ENCODE data around the gene CADM4. TPM values are rescaled to one million over a fixed set of nuclear protein-coding genes. Genes with fewer than 3 reads are reported as not detected.

CADM4 gene
- total and polyA plus RNA-seq, 10 of the 15 experiments (the other 5 are each of a cell fraction or from before 2014, with no cell fraction given) = 0.04 to 0.12 (median 0.08) TPM; not detected in 5

DNA sequence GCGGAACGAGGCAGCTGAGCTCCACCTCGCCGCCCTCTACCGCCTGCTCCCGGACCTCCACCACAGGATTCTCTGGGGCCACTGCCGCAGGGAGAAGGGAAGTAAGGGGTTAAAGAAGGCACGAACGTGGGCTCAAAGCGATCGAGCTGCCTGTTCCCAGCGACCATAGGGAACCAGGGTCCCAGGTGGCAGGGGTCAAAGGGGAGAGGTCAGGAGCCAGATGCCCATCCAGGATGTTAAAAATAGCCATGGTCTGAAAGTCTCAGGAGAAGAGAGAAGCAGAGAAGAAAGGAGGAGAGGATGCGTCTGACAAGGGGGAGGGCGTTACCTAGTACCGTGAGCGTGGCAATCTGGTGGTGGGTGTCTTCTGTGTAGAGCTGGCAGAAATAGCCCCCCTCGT is 12.8 kb downstream of the CADM4 start (continued):
- TF ChIP-seq, protein P1, sequence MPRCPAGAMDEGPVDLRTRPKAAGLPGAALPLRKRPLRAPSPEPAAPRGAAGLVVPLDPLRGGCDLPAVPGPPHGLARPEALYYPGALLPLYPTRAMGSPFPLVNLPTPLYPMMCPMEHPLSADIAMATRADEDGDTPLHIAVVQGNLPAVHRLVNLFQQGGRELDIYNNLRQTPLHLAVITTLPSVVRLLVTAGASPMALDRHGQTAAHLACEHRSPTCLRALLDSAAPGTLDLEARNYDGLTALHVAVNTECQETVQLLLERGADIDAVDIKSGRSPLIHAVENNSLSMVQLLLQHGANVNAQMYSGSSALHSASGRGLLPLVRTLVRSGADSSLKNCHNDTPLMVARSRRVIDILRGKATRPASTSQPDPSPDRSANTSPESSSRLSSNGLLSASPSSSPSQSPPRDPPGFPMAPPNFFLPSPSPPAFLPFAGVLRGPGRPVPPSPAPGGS (IDR thresholded peaks at IDR 0.05; ENCODE audit: borderline replicate concordance, insufficient read depth, low read depth, low read length, poor library complexity, severe bottlenecking) = no peak

DNA sequence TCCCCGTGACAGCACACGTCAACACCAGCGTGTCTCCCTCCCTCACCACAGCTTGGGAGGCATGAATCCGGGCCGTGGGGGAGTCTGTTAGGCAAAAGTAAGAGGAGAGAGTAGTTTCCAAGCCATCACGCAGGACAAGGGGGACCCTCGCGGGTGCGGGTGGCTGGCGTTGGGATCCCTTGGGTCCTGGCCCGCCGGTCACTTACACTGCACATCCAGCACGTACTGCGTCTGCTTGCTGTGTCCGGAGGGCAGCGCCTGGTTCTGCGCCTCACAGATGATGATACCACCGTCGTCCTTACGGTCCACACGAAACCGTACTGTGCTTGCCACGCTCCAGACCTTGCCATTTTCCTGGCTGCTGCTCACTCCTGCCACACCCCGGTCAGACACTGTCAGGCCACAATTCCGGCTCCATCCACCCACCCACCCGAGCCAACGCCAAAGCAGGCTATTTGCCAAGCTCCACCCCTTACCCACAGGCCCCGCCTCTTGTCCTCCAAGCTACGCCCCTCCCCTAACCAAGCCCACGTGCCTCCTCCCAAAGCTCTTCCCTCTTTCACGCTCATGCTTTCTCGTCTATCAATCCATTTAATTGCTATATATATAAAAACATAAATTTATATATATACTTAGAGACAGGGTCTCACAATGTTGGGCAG is 13.6 kb downstream of the CADM4 start:
- no peaks in the 10 kb centered on the region for H3K9me3 ChIP-seq (replicated peaks; ENCODE audit: control insufficient read depth, insufficient read depth, low read length)
- H3K27ac ChIP-seq (ENCODE audit: control insufficient read depth, insufficient read depth) = no peak overlapping the region
- H2AFZ ChIP-seq (ENCODE audit: control insufficient read depth, low read depth, low read length) = no peak overlapping the region
- no peaks in the 10 kb centered on the region for H4K20me1 ChIP-seq (ENCODE audit: control insufficient read depth, insufficient read depth)
- BruUV-seq (replicated peaks) = no TSS peak
- no peaks in the 10 kb centered on the region for H3K4me1 ChIP-seq (ENCODE audit: control insufficient read depth, insufficient read depth, low read length)
- no peak overlapping the region for H3K4me3 ChIP-seq
- no peak overlapping the region for H3K4me2 ChIP-seq (ENCODE audit: control insufficient read depth, insufficient read depth)
- POLR2A ChIA-PET = no interaction called here
- TF ChIP-seq IRF4 (IDR thresholded peaks at IDR 0.05; ENCODE audit: low read depth, low read length) = no peak
- TF ChIP-seq, protein P2, sequence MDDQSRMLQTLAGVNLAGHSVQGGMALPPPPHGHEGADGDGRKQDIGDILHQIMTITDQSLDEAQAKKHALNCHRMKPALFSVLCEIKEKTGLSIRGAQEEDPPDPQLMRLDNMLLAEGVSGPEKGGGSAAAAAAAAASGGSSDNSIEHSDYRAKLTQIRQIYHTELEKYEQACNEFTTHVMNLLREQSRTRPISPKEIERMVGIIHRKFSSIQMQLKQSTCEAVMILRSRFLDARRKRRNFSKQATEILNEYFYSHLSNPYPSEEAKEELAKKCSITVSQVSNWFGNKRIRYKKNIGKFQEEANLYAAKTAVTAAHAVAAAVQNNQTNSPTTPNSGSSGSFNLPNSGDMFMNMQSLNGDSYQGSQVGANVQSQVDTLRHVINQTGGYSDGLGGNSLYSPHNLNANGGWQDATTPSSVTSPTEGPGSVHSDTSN (IDR thresholded peaks at IDR 0.05; ENCODE audit: insufficient replicate concordance, low read depth, low read length) = no peak
- TF ChIP-seq MAX (IDR thresholded peaks at IDR 0.05; ENCODE audit: low read depth, low read length) = no peak
- no peak for TF ChIP-seq RAD51 (IDR thresholded peaks at IDR 0.05)
- TF ChIP-seq PAX8 (IDR thresholded peaks at IDR 0.05) = no peak
- no peak for TF ChIP-seq SUPT20H (IDR thresholded peaks at IDR 0.05; ENCODE audit: borderline replicate concordance, control insufficient read depth, low read depth, low read length)
- no peak for TF ChIP-seq BHLHE40 (IDR thresholded peaks at IDR 0.05; ENCODE audit: borderline replicate concordance in 1 of 2, low read depth in 2 of 2, low read length in 1 of 2)
- TF ChIP-seq CREB1 (IDR thresholded peaks at IDR 0.05; ENCODE audit: low read depth) = no peak
- no peak for TF ChIP-seq EZH2 (IDR thresholded peaks at IDR 0.05; ENCODE audit: borderline replicate concordance, control insufficient read depth, low read depth, low read length)
- in situ Hi-C loops (cut with MboI) (no loop called here), intact Hi-C loops (cut with micrococcal nuclease; ENCODE audit: unreplicated experiment) (no loop called here)
- H3K27me3 ChIP-seq (replicated peaks in 1 of 2; ENCODE audit: control insufficient read depth in 2 of 2, insufficient read depth in 2 of 2, low read length in 1 of 2) = no peaks in the 10 kb centered on the region
- no peak for ATAC-seq
- no peak for DNase-seq (ENCODE audit: low read depth, low spot score)
- H3K36me3 ChIP-seq (ENCODE audit: control insufficient read depth in 2 of 2, insufficient read depth in 2 of 2, low read length in 1 of 2) = no peaks in the 10 kb centered on the region
- no peak overlapping the region for H3K9ac ChIP-seq (ENCODE audit: control insufficient read depth, insufficient read depth, low read length)
- CTCF ChIA-PET = interaction anchor here (0.6 to 1.5 kb wide), 2 partner anchors 16 to 42 kb away, joined by 3 to 4 read pairs; no protein-coding TSS in a partner anchor
- H3K79me2 ChIP-seq (ENCODE audit: control insufficient read depth, insufficient read depth, low read length) = no peaks in the 10 kb centered on the region
- SMC1A ChIA-PET (ENCODE audit: uncharacterized antibody, unreplicated experiment) = interaction anchor here (0.8 kb wide), 1 partner anchor 159 kb away, joined by 3 read pairs; no protein-coding TSS in a partner anchor
- no peak for FAIRE-seq
- RAD21 ChIA-PET (ENCODE audit: unreplicated experiment) = no interaction called here
- WGBS (ENCODE audit: insufficient coverage, insufficient replicate concordance, low lambda C conversion rate, missing lambda C conversion rate) = 70% methylated on average over 32 of the region's 32 CpGs
